GM12864 (cell line): ENCODE data around the gene IL1RAPL2.

Experiments used
- DNase-seq: peaks from one replicate; pipeline ENCODE4 v3.0.0-alpha.2; 2011; ENCODE audit warnings: low read depth
- H3K4me3 ChIP-seq: 2 replicates; pipeline ENCODE4 v1.5.1; 2011; ENCODE audit warnings: mild to moderate bottlenecking, low read depth, low read length, control low read depth
- TF ChIP-seq, protein P1 (sequence below): IDR thresholded peaks from 2 replicates; pipeline ENCODE4 v1.5.1; 2011; ENCODE audit warnings: low read depth, mild to moderate bottlenecking, moderate library complexity, low read length, control low read depth, inconsistent platforms; ENCODE audit errors: missing control alignments

IL1RAPL2 gene

GRCh38 chrX:104749951-104750610 is 184.1 kb downstream of the IL1RAPL2 start:
- TF ChIP-seq, protein P1, sequence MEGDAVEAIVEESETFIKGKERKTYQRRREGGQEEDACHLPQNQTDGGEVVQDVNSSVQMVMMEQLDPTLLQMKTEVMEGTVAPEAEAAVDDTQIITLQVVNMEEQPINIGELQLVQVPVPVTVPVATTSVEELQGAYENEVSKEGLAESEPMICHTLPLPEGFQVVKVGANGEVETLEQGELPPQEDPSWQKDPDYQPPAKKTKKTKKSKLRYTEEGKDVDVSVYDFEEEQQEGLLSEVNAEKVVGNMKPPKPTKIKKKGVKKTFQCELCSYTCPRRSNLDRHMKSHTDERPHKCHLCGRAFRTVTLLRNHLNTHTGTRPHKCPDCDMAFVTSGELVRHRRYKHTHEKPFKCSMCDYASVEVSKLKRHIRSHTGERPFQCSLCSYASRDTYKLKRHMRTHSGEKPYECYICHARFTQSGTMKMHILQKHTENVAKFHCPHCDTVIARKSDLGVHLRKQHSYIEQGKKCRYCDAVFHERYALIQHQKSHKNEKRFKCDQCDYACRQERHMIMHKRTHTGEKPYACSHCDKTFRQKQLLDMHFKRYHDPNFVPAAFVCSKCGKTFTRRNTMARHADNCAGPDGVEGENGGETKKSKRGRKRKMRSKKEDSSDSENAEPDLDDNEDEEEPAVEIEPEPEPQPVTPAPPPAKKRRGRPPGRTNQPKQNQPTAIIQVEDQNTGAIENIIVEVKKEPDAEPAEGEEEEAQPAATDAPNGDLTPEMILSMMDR: no peak
- no peak for DNase-seq
- H3K4me3 ChIP-seq: no peak overlapping the region

DNA sequence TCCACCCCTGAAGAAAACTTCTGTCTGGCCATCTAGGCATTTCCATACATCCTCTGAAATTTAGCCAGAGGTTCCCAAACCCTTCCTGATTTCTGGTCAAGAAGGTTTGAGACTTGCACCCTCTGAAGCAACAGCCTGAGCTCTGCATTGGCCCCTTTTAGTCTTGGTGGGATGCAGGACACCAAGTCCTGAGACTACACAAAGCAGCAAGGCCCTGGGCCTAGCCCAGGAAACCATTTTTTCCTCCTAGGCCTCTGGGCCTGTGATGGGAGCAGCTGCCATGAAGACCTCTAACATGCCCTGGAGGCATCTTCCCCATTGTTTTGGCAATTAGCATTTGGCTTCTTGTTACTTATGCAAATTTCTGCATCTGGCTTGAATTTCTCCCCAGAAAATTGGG is 196.6 kb downstream of the IL1RAPL2 start:
- TF ChIP-seq, protein P1: no peak
- no peak for DNase-seq
- H3K4me3 ChIP-seq: no peak overlapping the region

DNA sequence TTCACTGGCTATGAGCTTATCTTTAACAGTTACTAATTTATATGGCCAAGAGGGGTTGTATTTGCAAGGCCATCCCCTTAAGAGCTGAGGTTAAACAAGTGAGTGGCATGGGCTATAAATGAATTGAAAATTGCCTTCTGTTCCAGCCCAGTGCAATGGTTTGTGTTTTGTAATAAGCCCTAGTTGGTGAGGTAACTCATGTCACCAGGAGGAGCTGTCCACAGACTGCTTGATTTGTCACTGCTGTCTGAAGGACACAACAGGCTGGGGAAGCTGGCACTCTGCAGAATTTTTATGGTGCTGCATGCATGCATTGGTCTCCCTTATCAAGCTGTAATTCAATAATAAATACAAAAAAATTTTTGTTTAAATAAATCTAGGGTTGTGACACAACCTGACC is 223.8 kb downstream of the IL1RAPL2 start:
- TF ChIP-seq, protein P1: no peak
- no peak for DNase-seq
- no peak overlapping the region for H3K4me3 ChIP-seq

- no peak overlapping the region for H3K4me3 ChIP-seq
- TF ChIP-seq, protein P1: no peak
- no peak for DNase-seq
Measured at GRCh38 chrX:104795804-104796203, 229.8 kb downstream of the IL1RAPL2 start.

GRCh38 chrX:104803219-104803618 is 237.2 kb downstream of the IL1RAPL2 start:
- TF ChIP-seq, protein P1: no peak
- no peak for DNase-seq
- H3K4me3 ChIP-seq: no peak overlapping the region

DNA sequence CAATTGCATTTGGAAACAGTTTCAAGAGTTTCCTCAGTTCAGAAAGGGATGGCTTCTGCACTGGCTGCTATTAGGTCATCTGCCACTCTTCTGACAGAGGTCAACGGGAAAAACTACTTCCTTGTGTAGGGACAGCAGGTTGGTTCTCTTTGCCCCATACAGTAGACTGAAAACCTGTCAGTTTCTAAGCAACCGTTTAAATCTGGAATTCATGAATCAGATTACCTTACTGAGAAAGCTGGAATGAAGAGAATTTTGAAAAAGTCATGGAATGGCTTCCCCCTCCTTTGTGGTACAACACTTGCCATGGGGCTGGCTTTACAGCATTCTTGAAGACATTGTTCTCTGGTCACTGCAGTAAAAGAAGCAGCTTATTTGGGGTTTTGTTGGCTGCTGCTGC is 240.3 kb downstream of the IL1RAPL2 start:
- no peak for DNase-seq
- H3K4me3 ChIP-seq: no peak overlapping the region
- TF ChIP-seq, protein P1: no peak

DNA sequence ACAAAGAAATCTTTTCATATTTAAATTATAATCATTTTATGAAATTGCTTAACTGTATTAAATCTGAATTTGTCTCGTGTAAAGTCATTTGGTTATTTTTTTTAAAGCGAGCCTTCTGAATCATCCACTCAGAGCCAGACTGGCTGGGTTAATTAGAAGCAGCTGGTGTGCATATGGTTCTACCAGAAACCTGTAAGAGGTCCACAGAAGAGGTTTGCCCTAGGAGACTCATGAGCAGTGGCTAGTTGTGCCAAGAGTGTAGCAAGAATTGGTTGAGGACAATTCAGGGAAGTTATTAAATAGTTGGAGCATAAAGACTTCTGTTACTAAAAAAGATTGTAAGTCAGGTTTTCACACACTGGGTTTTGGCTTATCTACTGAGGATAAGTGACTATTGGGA is 267.4 kb downstream of the IL1RAPL2 start:
- no peak for DNase-seq
- TF ChIP-seq, protein P1: no peak
- no peak overlapping the region for H3K4me3 ChIP-seq
